Osteoblast (primary cell): Measurements from ENCODE around the gene PRSS38. TPM values are rescaled to one million over a fixed set of nuclear protein-coding genes. Genes with fewer than 3 reads are reported as not detected.
A peak's percentile ranks its signal among the peaks of the same experiment; 100 is the strongest.

Experiments used
- DNase-seq: peaks from one replicate; pipeline ENCODE4 v3.0.0; 2011; ENCODE audit warnings: low spot score, mixed read lengths; ENCODE audit not compliant: insufficient read length; ENCODE audit errors: missing footprints
- H2AFZ ChIP-seq: 2 replicates; pipeline ENCODE4 v1.6.0; 2011; ENCODE audit warnings: mild to moderate bottlenecking, low read length
- H3K27ac ChIP-seq: 2 replicates; pipeline ENCODE4 v1.5.1; 2011; ENCODE audit warnings: mild to moderate bottlenecking, low read depth, low read length, moderate library complexity
- H3K27me3 ChIP-seq: 2 replicates; pipeline ENCODE4 v1.6.0; 2012; ENCODE audit warnings: mild to moderate bottlenecking, control low read depth, inconsistent platforms, low read length, moderate library complexity; ENCODE audit not compliant: insufficient read depth
- H3K36me3 ChIP-seq: 2 replicates; pipeline ENCODE4 v1.5.1; 2011; ENCODE audit warnings: mild to moderate bottlenecking, low read length, control low read depth, moderate library complexity; ENCODE audit not compliant: insufficient read depth
- H3K4me1 ChIP-seq: 2 replicates; pipeline ENCODE4 v1.5.1; 2011; ENCODE audit warnings: mild to moderate bottlenecking, low read length, control low read depth, moderate library complexity; ENCODE audit not compliant: insufficient read depth
- H3K4me2 ChIP-seq: 2 replicates; pipeline ENCODE4 v1.6.0; 2011; ENCODE audit warnings: mild to moderate bottlenecking, low read length; ENCODE audit not compliant: insufficient read depth
- H3K4me3 ChIP-seq: fragments of 200-600 bp; sonication (generic); 3 replicates; pipeline ENCODE4 v1.5.1; 2012; ENCODE audit warnings: mild to moderate bottlenecking, low read length, inconsistent platforms; ENCODE audit not compliant: insufficient read depth
- H3K79me2 ChIP-seq: 2 replicates; pipeline ENCODE4 v1.6.0; 2012; ENCODE audit warnings: mild to moderate bottlenecking, low read length, control low read depth, inconsistent platforms; ENCODE audit not compliant: insufficient read depth
- H3K9me3 ChIP-seq: 2 replicates; pipeline ENCODE4 v1.5.1; 2011; ENCODE audit warnings: low read depth, low read length, control low read depth
- H4K20me1 ChIP-seq: 2 replicates; pipeline ENCODE4 v1.6.0; 2012; ENCODE audit warnings: mild to moderate bottlenecking, low read length, control low read depth; ENCODE audit not compliant: insufficient read depth
- total RNA-seq: library from RNA; depleted of rRNA; stranded (reverse); fragments of >200 nt; gene quantifications from 2 replicates; pipeline ENCODE4 v1.2.3, GENCODE V29; 2012
- TF ChIP-seq, protein P1 (sequence below): IDR thresholded peaks from 2 replicates; pipeline ENCODE4 v1.5.1; 2011; ENCODE audit warnings: mild to moderate bottlenecking, low read depth, low read length, moderate library complexity; ENCODE audit errors: extremely low read depth

The PRSS38 gene
- total RNA-seq, 1 donor: not detected

DNA sequence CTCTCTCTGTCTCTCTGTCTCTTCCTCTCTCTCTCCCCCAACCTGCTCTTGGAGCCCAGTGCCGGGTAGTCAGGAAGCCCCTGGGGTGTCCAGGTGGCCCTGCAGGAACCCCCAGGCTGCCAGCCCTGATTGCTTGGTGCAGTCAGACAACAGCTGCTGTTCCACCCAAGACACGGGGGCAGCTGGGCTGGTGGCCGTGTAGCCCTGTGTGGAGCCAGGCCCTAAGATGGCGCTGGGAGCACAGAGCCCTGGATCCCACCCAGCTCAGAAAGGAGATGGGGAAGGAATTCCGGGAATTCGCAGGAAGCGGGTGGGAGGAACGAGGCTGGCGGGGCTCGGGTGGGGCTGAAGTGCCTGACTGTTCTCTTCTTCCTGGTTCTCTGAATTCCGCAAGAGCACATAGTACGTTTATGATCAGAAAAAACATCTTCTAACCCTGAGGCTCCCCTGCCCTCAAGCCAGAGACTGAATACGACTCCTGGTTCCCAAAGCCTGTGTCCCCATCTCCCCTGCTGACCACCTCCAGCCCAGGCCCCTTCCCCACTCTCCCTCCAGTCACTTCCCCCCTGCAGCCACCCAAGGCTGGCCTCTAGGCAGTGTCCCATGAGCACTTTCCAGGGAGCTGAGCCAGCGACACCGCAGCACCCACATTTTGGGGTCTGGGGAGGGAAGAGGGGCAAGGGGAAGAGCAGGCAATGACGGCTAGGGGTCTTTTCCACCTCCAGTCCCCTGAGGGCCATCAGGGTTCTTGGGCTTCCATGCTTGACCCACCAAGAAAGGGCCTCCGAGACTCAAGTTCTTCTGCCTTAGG, 77.2 kb downstream of the PRSS38 start:
- no peaks in the 10 kb centered on the region for H3K36me3 ChIP-seq
- DNase-seq: peak; percentile 73
- no peaks in the 10 kb centered on the region for H3K9me3 ChIP-seq
- H3K4me1 ChIP-seq: no peaks in the 10 kb centered on the region
- H3K4me3 ChIP-seq: no peak overlapping the region
- no peaks in the 10 kb centered on the region for H3K27me3 ChIP-seq
- H2AFZ ChIP-seq: no peak overlapping the region
- H3K4me2 ChIP-seq: no peak overlapping the region
- H3K79me2 ChIP-seq: no peaks in the 10 kb centered on the region
- TF ChIP-seq, protein P1, sequence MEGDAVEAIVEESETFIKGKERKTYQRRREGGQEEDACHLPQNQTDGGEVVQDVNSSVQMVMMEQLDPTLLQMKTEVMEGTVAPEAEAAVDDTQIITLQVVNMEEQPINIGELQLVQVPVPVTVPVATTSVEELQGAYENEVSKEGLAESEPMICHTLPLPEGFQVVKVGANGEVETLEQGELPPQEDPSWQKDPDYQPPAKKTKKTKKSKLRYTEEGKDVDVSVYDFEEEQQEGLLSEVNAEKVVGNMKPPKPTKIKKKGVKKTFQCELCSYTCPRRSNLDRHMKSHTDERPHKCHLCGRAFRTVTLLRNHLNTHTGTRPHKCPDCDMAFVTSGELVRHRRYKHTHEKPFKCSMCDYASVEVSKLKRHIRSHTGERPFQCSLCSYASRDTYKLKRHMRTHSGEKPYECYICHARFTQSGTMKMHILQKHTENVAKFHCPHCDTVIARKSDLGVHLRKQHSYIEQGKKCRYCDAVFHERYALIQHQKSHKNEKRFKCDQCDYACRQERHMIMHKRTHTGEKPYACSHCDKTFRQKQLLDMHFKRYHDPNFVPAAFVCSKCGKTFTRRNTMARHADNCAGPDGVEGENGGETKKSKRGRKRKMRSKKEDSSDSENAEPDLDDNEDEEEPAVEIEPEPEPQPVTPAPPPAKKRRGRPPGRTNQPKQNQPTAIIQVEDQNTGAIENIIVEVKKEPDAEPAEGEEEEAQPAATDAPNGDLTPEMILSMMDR: no peak
- H3K27ac ChIP-seq: no peak overlapping the region
- no peaks in the 10 kb centered on the region for H4K20me1 ChIP-seq

DNA sequence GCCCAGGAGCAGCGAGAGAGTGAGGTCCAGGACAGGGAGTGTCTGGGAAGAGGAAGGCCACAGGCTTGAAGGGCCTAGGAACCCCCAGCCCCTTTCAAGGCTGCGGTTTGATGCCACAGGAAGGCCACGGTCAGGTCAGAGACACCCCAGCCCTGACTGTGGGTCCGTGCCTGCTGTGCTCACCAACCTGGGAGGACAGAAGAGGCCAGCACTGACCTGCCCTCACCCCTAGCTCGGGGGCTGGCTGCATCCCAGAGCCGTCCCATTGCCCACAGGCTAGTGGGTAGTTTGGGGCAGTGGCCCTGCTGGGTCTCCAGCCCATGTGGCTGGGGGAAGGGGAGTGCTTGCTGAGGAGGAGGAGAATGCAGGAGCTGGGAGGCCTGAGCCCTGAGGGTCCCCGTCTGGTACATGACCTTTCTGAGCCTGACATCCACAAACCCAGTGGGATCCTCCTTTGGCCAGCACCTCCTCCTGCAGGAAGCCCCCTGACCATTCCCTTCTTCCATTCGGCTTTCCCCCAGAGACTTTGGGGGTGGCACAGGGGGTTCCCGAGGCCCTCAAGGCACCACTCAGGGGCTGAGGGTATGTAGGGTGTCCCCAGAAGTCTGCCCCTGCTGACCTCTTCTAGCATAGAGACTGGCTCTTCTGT, 77.9 kb downstream of the PRSS38 start:
- Histone ChIP-seq H3K36me3 (no peaks in the 10 kb centered on the region), H3K9me3 (no peaks in the 10 kb centered on the region), H3K4me2 (no peak overlapping the region), H3K27ac (no peak overlapping the region), H3K4me3 (no peak overlapping the region), H2AFZ (no peak overlapping the region), H3K4me1 (no peaks in the 10 kb centered on the region), H4K20me1 (no peaks in the 10 kb centered on the region), H3K79me2 (no peaks in the 10 kb centered on the region), H3K27me3 (no peaks in the 10 kb centered on the region)
- peak; percentile 86 for DNase-seq
- TF ChIP-seq, protein P1: no peak

DNA sequence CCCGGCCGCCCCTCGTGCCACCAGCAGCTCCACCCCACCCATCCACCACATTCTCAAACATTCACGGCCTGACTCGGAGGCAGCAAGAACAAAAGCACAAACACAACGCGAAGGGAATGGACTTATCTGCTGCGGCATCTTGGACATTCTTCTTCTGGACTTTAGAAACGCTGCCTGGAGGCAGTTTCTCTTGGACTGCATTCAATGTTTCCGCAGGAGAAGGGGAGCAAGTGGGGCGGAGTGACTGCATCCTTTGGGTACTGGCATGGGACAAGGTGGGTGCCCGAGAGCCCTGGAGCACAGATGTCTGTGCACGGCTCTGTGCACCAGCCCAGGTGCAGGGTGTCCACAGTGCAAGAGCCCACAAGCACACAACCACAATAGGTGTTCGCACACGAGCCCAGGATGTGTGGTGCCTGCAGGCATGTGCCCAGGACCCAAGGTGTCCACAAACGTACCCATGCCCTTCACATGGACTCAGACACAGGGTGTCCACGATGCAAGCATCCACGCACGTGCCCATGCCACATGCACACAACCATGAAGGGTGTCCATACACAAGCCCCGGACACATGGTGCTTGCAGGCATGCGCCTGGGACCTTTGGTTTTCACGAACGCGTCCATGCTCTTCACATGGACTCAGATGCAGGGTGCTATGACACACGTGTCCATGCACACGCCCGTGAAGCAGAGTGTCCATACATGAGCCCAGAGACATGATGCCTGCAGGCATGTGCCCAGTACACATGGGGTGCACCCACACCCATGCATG, 78.7 kb downstream of the PRSS38 start:
- Histone ChIP-seq H3K4me1 (no peaks in the 10 kb centered on the region), H2AFZ (no peak overlapping the region), H3K27ac (no peak overlapping the region), H4K20me1 (no peaks in the 10 kb centered on the region), H3K27me3 (no peaks in the 10 kb centered on the region), H3K9me3 (no peaks in the 10 kb centered on the region), H3K36me3 (no peaks in the 10 kb centered on the region), H3K4me3 (no peak overlapping the region), H3K79me2 (no peaks in the 10 kb centered on the region), H3K4me2 (no peak overlapping the region)
- DNase-seq: peak; percentile 86
- TF ChIP-seq, protein P1: no peak
